ENCODE measurements around the gene EFCAB11. TPM values are rescaled to one million over a fixed set of nuclear protein-coding genes. Genes with fewer than 3 reads are reported as not detected.

Gene EFCAB11
- polyA plus RNA-seq, 1 donor (not counting 4 experiments of a cell fraction or from before 2014, with no cell fraction given): 12.9 TPM

- Histone ChIP-seq H4K20me1 (ENCODE audit: control insufficient read depth, extremely low read depth, insufficient read depth, low read length) (no peaks in the 10 kb centered on the region), H3K9me1 (ENCODE audit: control insufficient read depth, extremely low read depth, insufficient read depth, low read length) (no peaks in the 10 kb centered on the region), H3K36me3 (ENCODE audit: control insufficient read depth in 2 of 2, extremely low read depth in 1 of 2, insufficient read depth in 2 of 2, low read length in 2 of 2) (peaks cover 8 to 11% of the 10 kb centered on the region in 2 experiments), H3K27ac (ENCODE audit: control insufficient read depth, insufficient read depth, low read length) (no peak overlapping the region), H3K4me3 (ENCODE audit: control insufficient read depth in 2 of 3, extremely low read depth in 1 of 3, insufficient read depth in 2 of 3, low read depth in 1 of 3, low read length in 3 of 3) (no peak overlapping the region), H3K9me3 (ENCODE audit: control insufficient read depth, low read depth, low read length) (no peaks in the 10 kb centered on the region), H3K79me2 (ENCODE audit: control insufficient read depth, insufficient read depth, low read length) (no peaks in the 10 kb centered on the region), H3K27me3 (ENCODE audit: control insufficient read depth, extremely low read depth, insufficient read depth, low read length) (no peaks in the 10 kb centered on the region), H3K4me1 (ENCODE audit: control insufficient read depth, extremely low read depth, insufficient read depth, low read length) (no peaks in the 10 kb centered on the region), H3K4me2 (ENCODE audit: control insufficient read depth, extremely low read depth, insufficient read depth, low read depth, low read length) (no peak overlapping the region), H3K9ac (ENCODE audit: control insufficient read depth, extremely low read depth, insufficient read depth, low read length) (no peak overlapping the region), H2AFZ (ENCODE audit: control insufficient read depth, low read length) (no peak overlapping the region)
- no peak for TF ChIP-seq EZH2 (IDR thresholded peaks at IDR 0.05; ENCODE audit: low read length)
- no peak for TF ChIP-seq CTCF (optimal IDR thresholded peaks at IDR 0.05 in 1 of 3, IDR thresholded peaks at IDR 0.05 in 1 of 3, conservative IDR thresholded peaks at IDR 0.05 in 1 of 3; ENCODE audit: extremely low read depth in 1 of 3, insufficient read depth in 2 of 3, low read length in 3 of 3)
- DNase-seq (ENCODE audit: low read depth, low spot score) (no peak), FAIRE-seq (no peak)
- dilution Hi-C loops (cut with MboI; ENCODE audit: extremely low pct_ligation_motif_present, low sequenced_read_pairs): no loop called here
These were observed 37.7 kb upstream of the EFCAB11 start for GRCh38 chr14:89992273-89992672.

- TF ChIP-seq CTCF (optimal IDR thresholded peaks at IDR 0.05 in 1 of 3, IDR thresholded peaks at IDR 0.05 in 1 of 3, conservative IDR thresholded peaks at IDR 0.05 in 1 of 3; ENCODE audit: extremely low read depth in 1 of 3, insufficient read depth in 2 of 3, low read length in 3 of 3) (no peak), EZH2 (IDR thresholded peaks at IDR 0.05; ENCODE audit: low read length) (no peak)
- Histone ChIP-seq H2AFZ (ENCODE audit: control insufficient read depth, low read length) (no peak overlapping the region), H3K4me1 (ENCODE audit: control insufficient read depth, extremely low read depth, insufficient read depth, low read length) (no peaks in the 10 kb centered on the region), H4K20me1 (ENCODE audit: control insufficient read depth, extremely low read depth, insufficient read depth, low read length) (no peaks in the 10 kb centered on the region), H3K9me1 (ENCODE audit: control insufficient read depth, extremely low read depth, insufficient read depth, low read length) (no peaks in the 10 kb centered on the region), H3K9ac (ENCODE audit: control insufficient read depth, extremely low read depth, insufficient read depth, low read length) (no peak overlapping the region), H3K27ac (ENCODE audit: control insufficient read depth, insufficient read depth, low read length) (no peak overlapping the region), H3K36me3 (ENCODE audit: control insufficient read depth in 2 of 2, extremely low read depth in 1 of 2, insufficient read depth in 2 of 2, low read length in 2 of 2) (peaks cover 5 to 11% of the 10 kb centered on the region in 2 experiments), H3K27me3 (ENCODE audit: control insufficient read depth, extremely low read depth, insufficient read depth, low read length) (no peaks in the 10 kb centered on the region), H3K79me2 (ENCODE audit: control insufficient read depth, insufficient read depth, low read length) (no peaks in the 10 kb centered on the region), H3K9me3 (ENCODE audit: control insufficient read depth, low read depth, low read length) (no peaks in the 10 kb centered on the region), H3K4me3 (ENCODE audit: control insufficient read depth in 2 of 3, extremely low read depth in 1 of 3, insufficient read depth in 2 of 3, low read depth in 1 of 3, low read length in 3 of 3) (no peak overlapping the region), H3K4me2 (ENCODE audit: control insufficient read depth, extremely low read depth, insufficient read depth, low read depth, low read length) (no peak overlapping the region)
- no peak for DNase-seq (ENCODE audit: low read depth, low spot score)
- dilution Hi-C loops (cut with MboI; ENCODE audit: extremely low pct_ligation_motif_present, low sequenced_read_pairs): no loop called here
- FAIRE-seq: no peak
These were observed 36.2 kb upstream of the EFCAB11 start for GRCh38 chr14:89990623-89991275.
